Liver (tissue), 9 donors: ENCODE measurements around the gene ARHGEF10L. TPM values are rescaled to one million over a fixed set of nuclear protein-coding genes. Genes with fewer than 3 reads are reported as not detected.

Source experiments
- DNase-seq: peaks from one replicate; pipeline ENCODE4 v3.0.0-alpha.2; 2017; ENCODE audit warnings: low spot score
- H3K27ac ChIP-seq, 2 donors: one replicate each; pipeline ENCODE4 v1.7.0; 2013; ENCODE audit warnings: inconsistent platforms in 2 of 2, low read length in 2 of 2, control low read depth in 1 of 2, low read depth in 1 of 2, mild to moderate bottlenecking in 1 of 2
- H3K27me3 ChIP-seq, 4 donors: one replicate each; pipeline versions ENCODE4 v1.6.1 to v1.7.0; 2013; ENCODE audit warnings: low read length in 3 of 4, inconsistent platforms in 1 of 4, mild to moderate bottlenecking in 1 of 4, moderate library complexity in 1 of 4; ENCODE audit not compliant: control insufficient read depth in 4 of 4, insufficient read depth in 4 of 4
- H3K36me3 ChIP-seq, 4 donors: one replicate each; pipeline versions ENCODE4 v1.6.1 to v1.7.0; 2013; ENCODE audit warnings: low read length in 3 of 4, mild to moderate bottlenecking in 3 of 4, low read depth in 1 of 4, moderate library complexity in 1 of 4; ENCODE audit not compliant: control insufficient read depth in 4 of 4, insufficient read depth in 3 of 4
- H3K4me1 ChIP-seq, 4 donors: one replicate each; pipeline versions ENCODE4 v1.6.1 to v1.7.0; 2013; ENCODE audit warnings: low read length in 3 of 4, mild to moderate bottlenecking in 3 of 4, moderate library complexity in 1 of 4; ENCODE audit not compliant: control insufficient read depth in 4 of 4, insufficient read depth in 4 of 4
- H3K4me3 ChIP-seq, 3 donors: one replicate each; pipeline versions ENCODE4 v1.6.1 to v1.7.0; 2013; ENCODE audit warnings: low read length in 3 of 3, control low read depth in 1 of 3, low read depth in 1 of 3, mild to moderate bottlenecking in 1 of 3
- H3K9ac ChIP-seq, 2 donors: one replicate each; pipeline ENCODE4 v1.7.0; 2013; ENCODE audit warnings: low read length in 2 of 2, mild to moderate bottlenecking in 2 of 2, moderate library complexity in 2 of 2, control low read depth in 1 of 2, low read depth in 1 of 2
- H3K9me3 ChIP-seq, 4 donors: one replicate each; pipeline versions ENCODE4 v1.6.1 to v1.7.0; 2013; ENCODE audit warnings: low read length in 3 of 4; ENCODE audit not compliant: control insufficient read depth in 4 of 4
- EGR1 ChIP-seq, 2 donors: IDR thresholded peaks; 2 replicates each; pipeline ENCODE4 v1.6.1; 2016 to 2018; ENCODE audit warnings: antibody characterized with exemption in 2 of 2, low read depth in 2 of 2
- FOXA1 ChIP-seq: IDR thresholded peaks from 2 replicates; pipeline ENCODE4 v1.6.1; 2016; ENCODE audit warnings: antibody characterized with exemption
- FOXA2 ChIP-seq: IDR thresholded peaks from 2 replicates; pipeline ENCODE4 v1.6.1; 2016; ENCODE audit warnings: antibody characterized with exemption
- GABPA ChIP-seq, 2 donors: IDR thresholded peaks in 1 of 2; conservative IDR thresholded peaks in 1 of 2; 2 replicates each; pipeline ENCODE4 v1.6.1; 2016; ENCODE audit warnings: antibody characterized with exemption in 2 of 2, mild to moderate bottlenecking in 1 of 2, moderate library complexity in 1 of 2
- HNF4A ChIP-seq, 2 donors: conservative IDR thresholded peaks; 2 replicates each; pipeline ENCODE4 v1.6.1; 2016; ENCODE audit warnings: antibody characterized with exemption in 2 of 2, mild to moderate bottlenecking in 2 of 2
- HNF4G ChIP-seq: IDR thresholded peaks from 2 replicates; pipeline ENCODE4 v1.6.1; 2016; ENCODE audit warnings: antibody characterized with exemption
- JUND ChIP-seq, 2 donors: IDR thresholded peaks; 2 replicates each; pipeline ENCODE4 v1.6.1; 2016; ENCODE audit warnings: antibody characterized with exemption in 2 of 2
- NR2F2 ChIP-seq: IDR thresholded peaks from 2 replicates; pipeline ENCODE4 v1.6.1; 2016; ENCODE audit warnings: antibody characterized with exemption
- RAD21 ChIP-seq, 2 donors: IDR thresholded peaks; 2 replicates each; pipeline ENCODE4 v1.6.1; 2016; ENCODE audit warnings: antibody characterized with exemption in 2 of 2, mild to moderate bottlenecking in 2 of 2
- REST ChIP-seq: IDR thresholded peaks from 2 replicates; pipeline ENCODE4 v1.6.1; 2016; ENCODE audit warnings: antibody characterized with exemption, mild to moderate bottlenecking
- RXRA ChIP-seq, 2 donors: IDR thresholded peaks; 2 replicates each; pipeline ENCODE4 v1.6.1; 2017 to 2018; ENCODE audit warnings: antibody characterized with exemption in 2 of 2, mild to moderate bottlenecking in 1 of 2
- SP1 ChIP-seq: IDR thresholded peaks from 2 replicates; pipeline ENCODE4 v1.6.1; 2018; ENCODE audit warnings: antibody characterized with exemption, mild to moderate bottlenecking
- TAF1 ChIP-seq: conservative IDR thresholded peaks from 2 replicates; pipeline ENCODE4 v1.6.1; 2016; ENCODE audit warnings: antibody characterized with exemption, mild to moderate bottlenecking
- YY1 ChIP-seq: IDR thresholded peaks from 2 replicates; pipeline ENCODE4 v1.6.1; 2016; ENCODE audit warnings: antibody characterized with exemption, mild to moderate bottlenecking
- ZBTB33 ChIP-seq: IDR thresholded peaks from 2 replicates; pipeline ENCODE4 v1.6.1; 2016; ENCODE audit warnings: antibody characterized with exemption
- WGBS: extraction: QIAGEN DNeasy Blood & Tissue Kit; methylation state at CpG from one replicate; pipeline ENCODE4 v1.1.7; 2013; 5-methylcytosine and 5-hydroxymethylcytosine counted together
- polyA plus RNA-seq, 2 donors: library from polyadenylated mRNA; stranded (reverse) in 1 of 2; unstranded in 1 of 2; fragments of 200-250 nt in 1 of 2; fragments of >200 nt in 1 of 2; fragmentation: Nextera tagmentation in 1 of 2; extraction: Ambion mirVana in 1 of 2; gene quantifications; one replicate each; pipeline versions ENCODE4 v1.2.1 to v1.2.3, GENCODE V29; 2013 to 2015
- total RNA-seq, 2 donors: library from RNA; depleted of rRNA; stranded (reverse); fragments of >200 nt; gene quantifications; one replicate each; pipeline ENCODE4 v1.2.3, GENCODE V29; 2014
- TF ChIP-seq, protein P1 (sequence below): IDR thresholded peaks from 2 replicates; pipeline ENCODE4 v1.6.1; 2016; ENCODE audit warnings: antibody characterized with exemption
- TF ChIP-seq, protein P2 (sequence below): fragments of 150-350 bp; IDR thresholded peaks from 2 replicates; pipeline ENCODE4 v1.5.1; 2017; ENCODE audit warnings: improper control_type of control experiment, low read depth, low read length; ENCODE audit not compliant: missing input control
- TF ChIP-seq, protein P3 (sequence below): IDR thresholded peaks from 2 replicates; pipeline ENCODE4 v1.6.1; 2016; ENCODE audit warnings: antibody characterized with exemption
- donor health status: healthy.
- donor health status: healthy.
- donor health status: healthy.
- donor health status: healthy.
- donor health status: healthy.

Gene ARHGEF10L
- total and polyA plus RNA-seq, 4 donors: 26.3 to 169 (median 57.5) TPM

DNA sequence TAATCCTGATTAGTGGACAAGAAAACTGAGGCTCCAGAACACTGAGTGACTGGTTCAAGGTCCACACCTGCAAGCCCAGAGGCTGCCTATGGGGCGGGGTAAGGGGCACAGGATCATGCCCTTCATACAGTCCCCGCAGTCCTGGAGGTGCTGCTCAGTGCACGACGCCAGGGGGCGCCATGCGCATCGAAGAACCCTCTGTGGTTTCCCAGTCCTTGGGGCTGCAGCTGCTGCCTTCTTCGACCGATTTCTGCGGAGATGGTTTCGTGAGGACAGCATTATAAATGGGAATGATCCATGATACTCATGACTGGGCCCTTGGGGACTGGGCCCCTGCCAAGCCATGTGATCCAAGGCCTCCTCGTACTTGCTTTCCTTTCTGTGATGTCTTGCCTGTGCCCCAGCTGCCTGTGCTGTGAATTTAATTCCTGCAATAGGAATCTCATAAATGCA is 37.1 kb upstream of the ARHGEF10L start:
- Histone ChIP-seq H3K27me3 (no peaks in the 10 kb centered on the region), H3K36me3 (no peaks in the 10 kb centered on the region), H3K4me1 (peaks cover 2 to 14% (median 8%) of the 10 kb centered on the region in 4 donors), H3K4me3 (no peak overlapping the region), H3K9ac (no peak overlapping the region), H3K27ac (no peak overlapping the region), H3K9me3 (no peaks in the 10 kb centered on the region)
- TF ChIP-seq FOXA1: no peak
- peak; percentile 70 for TF ChIP-seq NR2F2
- no peak for TF ChIP-seq SP1
- TF ChIP-seq HNF4G: peak; percentile 56
- TF ChIP-seq, protein P1, sequence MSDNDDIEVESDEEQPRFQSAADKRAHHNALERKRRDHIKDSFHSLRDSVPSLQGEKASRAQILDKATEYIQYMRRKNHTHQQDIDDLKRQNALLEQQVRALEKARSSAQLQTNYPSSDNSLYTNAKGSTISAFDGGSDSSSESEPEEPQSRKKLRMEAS: no peak
- peak; percentile 95 to 98 for TF ChIP-seq RAD21 (IDR thresholded peaks at IDR 0.05)
- no peak for TF ChIP-seq FOXA2
- no peak for TF ChIP-seq GABPA (IDR thresholded peaks at IDR 0.05 in 1 of 2, conservative IDR thresholded peaks at IDR 0.05 in 1 of 2)
- TF ChIP-seq, protein P2, sequence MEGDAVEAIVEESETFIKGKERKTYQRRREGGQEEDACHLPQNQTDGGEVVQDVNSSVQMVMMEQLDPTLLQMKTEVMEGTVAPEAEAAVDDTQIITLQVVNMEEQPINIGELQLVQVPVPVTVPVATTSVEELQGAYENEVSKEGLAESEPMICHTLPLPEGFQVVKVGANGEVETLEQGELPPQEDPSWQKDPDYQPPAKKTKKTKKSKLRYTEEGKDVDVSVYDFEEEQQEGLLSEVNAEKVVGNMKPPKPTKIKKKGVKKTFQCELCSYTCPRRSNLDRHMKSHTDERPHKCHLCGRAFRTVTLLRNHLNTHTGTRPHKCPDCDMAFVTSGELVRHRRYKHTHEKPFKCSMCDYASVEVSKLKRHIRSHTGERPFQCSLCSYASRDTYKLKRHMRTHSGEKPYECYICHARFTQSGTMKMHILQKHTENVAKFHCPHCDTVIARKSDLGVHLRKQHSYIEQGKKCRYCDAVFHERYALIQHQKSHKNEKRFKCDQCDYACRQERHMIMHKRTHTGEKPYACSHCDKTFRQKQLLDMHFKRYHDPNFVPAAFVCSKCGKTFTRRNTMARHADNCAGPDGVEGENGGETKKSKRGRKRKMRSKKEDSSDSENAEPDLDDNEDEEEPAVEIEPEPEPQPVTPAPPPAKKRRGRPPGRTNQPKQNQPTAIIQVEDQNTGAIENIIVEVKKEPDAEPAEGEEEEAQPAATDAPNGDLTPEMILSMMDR: peak; percentile 87
- no peak for TF ChIP-seq ZBTB33
- no peak for TF ChIP-seq TAF1
- no peak for TF ChIP-seq YY1
- TF ChIP-seq REST: no peak
- TF ChIP-seq RXRA (IDR thresholded peaks at IDR 0.05): peak; percentile 51 to 74
- TF ChIP-seq, protein P3, sequence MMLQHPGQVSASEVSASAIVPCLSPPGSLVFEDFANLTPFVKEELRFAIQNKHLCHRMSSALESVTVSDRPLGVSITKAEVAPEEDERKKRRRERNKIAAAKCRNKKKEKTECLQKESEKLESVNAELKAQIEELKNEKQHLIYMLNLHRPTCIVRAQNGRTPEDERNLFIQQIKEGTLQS: no peak
- TF ChIP-seq EGR1 (IDR thresholded peaks at IDR 0.05; ENCODE audit: low read depth in 2 of 2): no peak
- TF ChIP-seq JUND (IDR thresholded peaks at IDR 0.05): no peak
- TF ChIP-seq HNF4A (conservative IDR thresholded peaks at IDR 0.05): peak; percentile 64 to 86
- 2% methylated on average over 12 of the region's 12 CpGs for WGBS
- peak; percentile 78 for DNase-seq
